ENCODE results near the gene XXYLT1.

Gene XXYLT1

GRCh38 chr3:195182470-195182795, 88.5 kb downstream of the XXYLT1 start:
- TF ChIP-seq CTCF (IDR thresholded peaks at IDR 0.05; ENCODE audit: control extremely low read depth, extremely low read depth, low read depth, missing control alignments), result no peak
- DNase-seq (ENCODE audit: extremely low spot score), result no peak
- ChIA-PET POLR2A (no interaction called here), CTCF (interaction anchor here (0.9 to 2.0 kb wide), 2 partner anchors 19 to 76 kb away, joined by 3 to 5 read pairs; no protein-coding TSS in a partner anchor)

GRCh38 chr3:195181741-195182469, 89.1 kb downstream of the XXYLT1 start:
- no peak for TF ChIP-seq CTCF (IDR thresholded peaks at IDR 0.05; ENCODE audit: control extremely low read depth, extremely low read depth, low read depth, missing control alignments)
- POLR2A ChIA-PET, result no interaction called here
- DNase-seq (ENCODE audit: extremely low spot score), result no peak
- CTCF ChIA-PET, result interaction anchor here (1.3 to 2.0 kb wide), 3 partner anchors 14 to 89 kb away, joined by 3 to 5 read pairs (median 3); partner anchors contain the start of gene XXYLT1

- CTCF ChIA-PET, result interaction anchor here (1.3 to 1.4 kb wide), 2 partner anchors 15 to 90 kb away, joined by 3 read pairs; partner anchors contain the start of gene XXYLT1
- no peak for DNase-seq (ENCODE audit: extremely low spot score)
- no peak for TF ChIP-seq CTCF (IDR thresholded peaks at IDR 0.05; ENCODE audit: control extremely low read depth, extremely low read depth, low read depth, missing control alignments)
- POLR2A ChIA-PET, result no interaction called here
Measured at GRCh38 chr3:195181113-195181498, 89.9 kb downstream of the XXYLT1 start.

GRCh38 chr3:195180490-195181112, 90.4 kb downstream of the XXYLT1 start:
- ChIA-PET POLR2A (no interaction called here), CTCF (interaction anchor here (1.3 to 1.4 kb wide), 2 partner anchors 15 to 90 kb away, joined by 3 read pairs; partner anchors contain the start of gene XXYLT1)
- no peak for DNase-seq (ENCODE audit: extremely low spot score)
- TF ChIP-seq CTCF (IDR thresholded peaks at IDR 0.05; ENCODE audit: control extremely low read depth, extremely low read depth, low read depth, missing control alignments), result no peak

GRCh38 chr3:195179776-195180489, 91.0 kb downstream of the XXYLT1 start:
- CTCF ChIA-PET, result no interaction called here
- no peak for TF ChIP-seq CTCF (IDR thresholded peaks at IDR 0.05; ENCODE audit: control extremely low read depth, extremely low read depth, low read depth, missing control alignments)
- POLR2A ChIA-PET, result no interaction called here
- DNase-seq (ENCODE audit: extremely low spot score), result no peak

GRCh38 chr3:195178124-195178910, 92.6 kb downstream of the XXYLT1 start:
- POLR2A ChIA-PET, result no interaction called here
- CTCF ChIA-PET, result interaction anchor here (0.7 to 1.7 kb wide), 3 partner anchors 9 to 213 kb away, joined by 3 to 6 read pairs (median 3); partner anchors contain the start of gene XXYLT1
- TF ChIP-seq CTCF (IDR thresholded peaks at IDR 0.05; ENCODE audit: control extremely low read depth, extremely low read depth, low read depth, missing control alignments), result no peak
- no peak for DNase-seq (ENCODE audit: extremely low spot score)

Measured in GM10248 (cell line).